ENCODE data around the gene ATP11C.
"Not testable (repeated sequence)": the region's sequence is repeated elsewhere in the genome, so short reads cannot be mapped to it uniquely, and the experiment has no call there.

ATP11C gene

DNA sequence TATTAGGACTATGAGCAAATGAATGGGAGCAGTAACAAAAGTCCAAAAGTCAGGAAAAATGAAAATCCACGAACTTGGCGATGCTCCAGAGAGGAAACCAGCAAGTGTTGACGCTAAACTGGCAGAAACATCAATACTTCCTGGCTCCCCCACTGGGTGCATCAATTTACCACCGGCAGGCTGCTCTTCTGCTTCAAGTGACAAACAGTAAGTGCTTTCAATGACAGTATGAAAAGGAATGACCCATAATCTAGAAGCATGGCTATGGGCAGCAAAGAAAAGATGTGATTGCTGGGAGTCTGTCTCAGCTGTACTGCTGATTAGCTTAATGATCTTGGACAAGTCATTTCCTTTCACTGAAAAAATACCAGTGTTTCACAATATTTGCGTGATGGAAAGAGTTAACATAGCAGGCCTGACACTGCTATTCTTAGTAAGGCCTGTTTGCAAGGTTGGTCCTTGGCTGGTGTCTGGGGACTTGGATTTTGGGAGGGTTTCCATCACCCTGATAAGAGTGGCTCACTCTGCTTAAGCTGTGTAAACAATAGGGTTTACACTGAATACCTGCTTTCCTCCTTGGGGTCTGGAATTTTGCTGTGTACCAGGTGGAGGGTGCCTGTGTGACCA, 8.7 kb downstream of the ATP11C start:
- no peak for FAIRE-seq

DNA sequence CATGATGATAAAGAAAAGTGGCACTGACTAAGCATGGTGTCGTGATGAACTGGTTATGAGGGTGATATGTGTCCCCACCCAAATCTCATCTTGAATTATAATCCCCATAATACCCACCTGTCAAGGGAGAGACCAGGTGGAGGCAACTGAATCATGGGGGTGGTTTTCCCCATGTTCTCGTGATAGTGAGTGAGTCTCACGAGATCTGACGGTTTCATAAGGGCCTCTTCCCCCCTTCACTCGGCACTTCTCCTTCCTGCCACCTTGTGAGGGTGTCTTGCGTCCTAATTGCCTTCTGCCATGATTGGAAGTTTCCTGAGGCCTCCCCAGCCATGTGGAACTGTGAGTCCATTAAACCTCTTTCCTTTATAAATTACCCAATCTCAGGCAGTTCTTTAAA, 11.7 kb downstream of the ATP11C start:
- FAIRE-seq, result not testable (repeated sequence)

DNA sequence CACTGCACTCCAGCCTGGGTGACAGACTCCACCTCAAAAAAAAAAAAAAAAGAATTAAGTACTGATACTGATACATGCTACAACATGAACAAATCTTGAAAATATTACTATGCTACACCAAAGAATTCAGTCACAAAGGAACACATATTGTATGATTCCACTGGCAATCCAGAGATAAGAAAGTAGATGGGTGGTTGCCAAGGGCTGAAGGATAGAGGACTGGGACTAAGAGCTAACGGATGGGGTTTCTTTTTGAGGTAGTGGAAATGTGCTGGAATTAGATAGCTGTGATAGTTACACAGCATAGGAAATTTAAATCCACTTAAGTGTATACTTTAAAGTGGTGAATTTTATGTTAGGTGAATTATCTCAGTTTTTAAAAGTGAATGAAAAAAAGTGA, 12.5 kb downstream of the ATP11C start:
- FAIRE-seq, result no peak

DNA sequence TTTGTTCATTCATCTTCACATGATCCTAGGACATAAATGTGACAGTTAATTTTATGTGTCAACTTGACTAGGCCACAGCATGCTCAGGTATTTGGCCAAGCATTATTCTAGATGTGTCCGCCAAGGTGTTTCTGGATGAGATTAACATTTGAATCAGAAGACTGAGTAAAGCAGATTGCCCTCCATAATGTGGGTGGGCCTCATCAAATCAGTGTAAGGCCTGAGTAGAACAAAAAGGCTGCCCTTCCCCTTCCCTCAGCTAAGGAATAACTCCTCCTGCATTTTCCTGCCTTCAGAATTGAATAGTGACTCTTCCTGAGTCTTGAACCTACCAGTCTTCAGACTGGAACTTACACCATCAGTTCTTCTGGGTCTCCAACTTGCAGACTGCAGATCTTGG, 18.4 kb downstream of the ATP11C start:
- no peak for FAIRE-seq

DNA sequence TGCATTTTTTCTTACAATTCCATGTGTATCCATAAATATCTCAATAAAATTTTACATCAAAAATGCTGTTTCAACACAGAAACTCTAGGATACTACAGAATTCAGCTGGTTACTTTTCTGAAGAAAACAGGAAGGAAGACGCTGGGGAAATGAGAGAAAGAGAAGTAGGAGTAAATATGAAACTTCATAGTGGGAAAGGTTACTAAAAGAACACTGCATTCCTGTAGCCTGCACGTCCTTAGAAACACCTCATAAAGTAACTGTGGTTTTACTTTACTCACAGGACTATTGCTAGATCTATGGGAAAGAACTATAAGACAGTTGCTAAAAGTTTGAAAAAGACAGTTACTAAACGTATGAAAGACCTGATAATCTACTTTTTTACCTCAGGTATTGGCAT, 23.1 kb downstream of the ATP11C start:
- FAIRE-seq, result no peak

DNA sequence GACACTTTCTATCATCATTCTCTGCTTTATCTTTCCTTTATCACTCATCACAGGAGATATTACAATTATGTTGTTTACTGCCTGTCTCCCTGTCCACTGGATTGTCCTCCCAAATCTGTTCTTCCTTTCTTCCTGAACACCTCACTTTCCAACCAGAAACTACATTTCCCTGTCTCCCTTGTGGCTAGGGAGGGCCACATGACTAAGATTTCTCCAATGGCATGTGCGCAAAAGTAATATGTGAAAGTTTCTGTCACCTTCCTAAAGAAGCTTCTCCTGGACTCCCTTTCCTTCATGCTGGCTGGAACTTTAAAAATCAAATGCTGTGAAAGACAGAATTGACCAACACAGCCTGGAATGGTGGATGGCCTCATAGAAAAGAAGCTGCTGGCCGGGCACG, 25.8 kb downstream of the ATP11C start:
- no peak for FAIRE-seq

DNA sequence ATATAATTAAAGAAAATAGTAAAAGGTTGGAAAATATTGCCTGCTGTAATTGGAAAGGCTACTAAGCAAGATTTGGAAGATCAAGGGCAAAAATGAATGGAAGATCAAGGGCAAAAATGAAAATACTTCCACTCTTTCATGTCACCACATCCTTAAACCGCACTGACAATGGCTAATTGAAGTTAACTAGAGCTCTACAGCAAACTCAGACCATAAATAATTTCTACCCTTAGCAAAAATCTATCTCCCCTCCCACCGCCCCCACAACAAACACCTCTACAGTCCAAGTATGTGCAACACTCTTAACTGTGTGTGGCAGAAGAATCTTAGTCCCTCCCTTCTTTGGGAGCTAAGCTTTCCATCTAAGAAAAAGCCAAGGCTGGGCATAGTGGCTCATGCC, 27.1 kb downstream of the ATP11C start:
- FAIRE-seq, result no peak

DNA sequence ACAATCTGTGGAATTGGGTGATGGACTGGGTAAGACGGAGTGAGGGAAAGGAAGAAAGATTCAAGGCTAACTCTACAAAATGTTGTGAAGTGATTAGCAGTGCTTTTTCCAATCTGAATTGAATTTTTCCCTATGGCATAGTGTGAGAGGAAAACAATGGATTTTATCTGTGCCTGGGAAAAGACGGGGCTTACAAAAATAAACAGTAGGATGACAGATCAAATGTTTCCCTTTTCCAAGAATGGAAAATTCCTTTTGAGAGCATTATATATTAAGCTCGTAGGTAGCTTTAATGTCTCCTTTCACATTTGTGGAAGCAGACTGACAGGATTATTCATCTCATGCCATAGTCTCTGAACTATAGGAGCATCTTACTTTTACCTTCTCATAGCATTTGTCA, 27.8 kb downstream of the ATP11C start:
- FAIRE-seq, result no peak

DNA sequence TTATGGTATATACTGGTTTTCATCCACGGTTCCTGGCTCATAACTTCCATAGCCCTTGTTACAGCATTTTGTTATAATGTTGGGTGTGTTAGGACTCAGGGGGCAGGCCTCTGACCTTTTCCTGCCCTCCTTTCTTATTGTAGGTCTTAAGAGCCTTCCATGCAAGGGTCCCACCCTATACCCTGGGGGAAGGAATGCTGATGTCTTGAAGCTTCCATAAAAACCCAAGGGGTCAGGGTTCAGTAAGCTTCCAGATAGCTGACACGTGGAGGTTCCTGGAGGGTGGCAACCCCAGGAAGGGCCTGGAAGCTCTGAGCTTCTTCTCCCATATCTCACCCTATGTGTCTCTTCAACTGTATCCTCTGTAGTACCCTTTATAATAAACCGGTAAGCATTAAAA, 29.6 kb downstream of the ATP11C start:
- no peak for FAIRE-seq

DNA sequence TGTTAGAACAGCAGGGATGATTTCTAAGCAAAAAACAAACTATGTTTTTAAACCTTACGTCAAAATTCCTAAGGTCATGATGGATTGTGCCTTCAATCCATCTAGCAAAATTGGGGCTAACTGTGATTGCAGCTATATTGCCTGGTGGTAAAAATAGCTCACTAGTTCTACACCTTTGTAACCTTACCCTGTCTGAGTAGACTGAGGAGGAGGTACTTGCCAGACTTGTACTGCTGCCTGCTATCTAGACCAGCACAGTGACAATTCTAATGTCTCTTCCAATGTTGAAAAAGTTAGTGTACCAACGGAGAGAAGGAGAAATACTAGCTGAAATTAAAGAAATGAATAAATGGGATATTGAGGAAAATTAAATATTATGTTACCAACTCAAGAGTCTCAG, 30.3 kb downstream of the ATP11C start:
- no peak for FAIRE-seq

DNA sequence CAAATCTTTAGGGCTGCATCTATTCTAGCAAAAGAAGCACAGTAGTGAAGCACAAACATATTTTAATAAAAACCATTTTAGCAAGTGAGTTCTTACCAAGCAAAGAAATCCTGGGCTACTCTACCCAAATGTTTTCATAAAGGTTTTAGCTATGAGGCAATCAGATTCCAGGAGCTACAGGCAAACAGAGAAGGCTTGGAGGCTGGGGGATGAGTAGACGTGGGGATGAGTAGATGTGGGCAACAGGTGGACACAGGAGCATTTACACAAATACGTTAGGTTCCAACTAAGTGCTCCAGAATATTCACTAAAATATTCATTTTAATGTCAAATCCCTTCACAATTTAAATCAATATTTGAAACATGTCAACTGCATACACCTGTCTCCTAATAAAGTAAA, 34.5 kb downstream of the ATP11C start:
- no peak for FAIRE-seq

DNA sequence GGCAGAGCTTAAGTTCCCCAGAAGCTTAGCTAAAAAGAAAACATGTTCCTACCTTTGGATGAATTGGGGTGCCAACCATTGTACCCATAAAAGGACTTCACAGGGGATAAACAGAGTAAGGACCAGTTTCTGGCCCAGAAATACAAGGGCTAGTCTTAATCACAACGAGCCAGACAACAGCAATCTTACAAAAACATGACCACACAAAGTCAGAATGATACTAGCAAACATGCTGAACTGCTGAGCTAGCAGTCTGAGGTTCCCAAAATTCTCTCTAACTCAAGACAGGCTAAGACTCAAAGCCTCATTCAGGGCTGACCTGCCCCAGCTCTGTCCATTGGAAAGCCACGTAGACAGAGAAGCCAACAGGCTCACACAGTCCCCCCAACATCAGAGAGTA, 40.3 kb downstream of the ATP11C start:
- no peak for FAIRE-seq

DNA sequence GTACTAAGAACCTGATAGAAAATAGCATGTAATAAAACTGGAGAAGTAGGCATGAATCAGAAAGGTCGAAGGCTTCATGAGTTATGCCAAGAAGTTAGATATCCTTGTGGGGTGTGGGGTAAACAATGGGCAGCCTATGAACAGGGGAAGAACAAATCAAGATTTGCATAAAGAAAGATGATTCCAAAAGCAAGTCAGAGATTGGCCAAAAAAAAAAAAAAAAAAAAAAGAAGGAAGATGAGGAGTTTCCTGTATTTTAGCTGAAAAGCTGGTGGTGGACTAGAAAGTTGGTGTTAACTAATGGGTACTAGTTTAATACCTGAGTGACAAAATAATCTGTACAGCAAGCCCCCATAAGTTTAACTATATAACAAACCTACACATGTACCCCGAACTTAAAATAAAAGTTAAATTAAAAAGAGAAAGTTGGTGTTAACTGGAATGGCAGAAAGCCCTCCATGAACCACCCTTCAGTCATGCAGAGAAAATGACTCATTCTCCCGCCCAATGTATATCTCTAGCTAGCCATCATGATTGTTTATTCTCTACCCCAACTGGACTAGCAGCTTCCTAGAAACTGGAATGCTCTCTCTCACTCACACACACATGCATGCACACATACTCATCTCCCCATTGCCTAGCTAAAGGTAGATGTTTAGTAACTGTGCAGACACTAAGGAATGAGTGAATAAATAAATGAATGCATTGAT, 41.7 kb downstream of the ATP11C start:
- FAIRE-seq, result no peak

DNA sequence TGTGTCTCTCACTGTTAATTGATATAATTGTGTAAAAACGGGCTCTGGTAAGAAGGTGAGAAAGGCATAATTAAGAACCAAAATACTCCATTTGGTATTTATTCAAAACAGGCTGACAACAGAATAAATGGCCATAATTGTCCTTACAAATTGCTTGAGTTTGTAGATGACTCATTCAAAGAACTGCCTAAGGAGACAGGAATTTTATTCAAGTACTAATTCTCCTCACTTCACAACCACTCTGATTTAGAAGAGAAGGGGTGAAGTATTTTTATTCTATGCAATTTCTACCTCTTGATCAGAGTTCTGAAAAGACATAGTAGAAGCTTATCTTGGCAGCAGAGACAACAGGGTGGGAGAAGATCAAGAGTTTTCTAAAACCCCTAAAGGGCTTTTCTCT, 43.1 kb downstream of the ATP11C start:
- no peak for FAIRE-seq

DNA sequence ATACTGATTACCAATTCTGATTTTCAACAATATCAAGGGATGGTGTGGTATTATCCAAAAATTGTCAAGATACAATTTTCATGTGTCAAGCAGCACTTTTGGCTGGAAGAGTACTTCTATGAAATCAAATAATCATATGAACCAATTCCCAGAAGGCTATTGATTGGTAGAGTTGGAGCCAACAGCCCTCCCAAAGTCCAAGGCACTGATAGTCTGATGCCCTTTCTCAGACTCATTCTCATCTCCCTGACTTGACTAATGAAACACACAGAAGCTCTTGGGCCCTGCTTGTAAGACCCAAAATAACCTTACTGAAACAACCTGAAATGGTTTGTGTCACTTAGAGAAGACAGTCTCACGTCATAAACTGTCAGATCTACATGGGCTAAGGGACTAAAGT, 48.9 kb downstream of the ATP11C start:
- no peak for FAIRE-seq

DNA sequence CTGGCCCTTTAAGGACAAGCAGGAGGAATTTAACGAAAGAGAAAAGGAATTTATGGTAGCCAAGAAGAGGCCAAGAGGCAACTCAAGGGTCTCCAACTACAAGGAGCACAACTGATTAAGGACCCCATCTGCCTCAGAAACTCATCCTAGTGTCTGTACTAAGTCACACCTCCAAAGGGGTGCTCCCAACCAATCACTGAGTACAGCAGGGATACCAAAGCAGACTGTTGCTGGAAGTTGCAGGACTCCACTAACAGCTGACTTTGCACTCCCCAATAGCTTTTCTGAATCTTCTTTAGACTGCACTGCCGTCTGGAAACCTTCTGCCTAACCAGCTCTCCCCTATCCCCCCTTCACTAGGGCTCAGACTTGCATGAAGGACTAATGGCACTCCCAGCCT, 50.6 kb downstream of the ATP11C start:
- FAIRE-seq, result no peak

DNA sequence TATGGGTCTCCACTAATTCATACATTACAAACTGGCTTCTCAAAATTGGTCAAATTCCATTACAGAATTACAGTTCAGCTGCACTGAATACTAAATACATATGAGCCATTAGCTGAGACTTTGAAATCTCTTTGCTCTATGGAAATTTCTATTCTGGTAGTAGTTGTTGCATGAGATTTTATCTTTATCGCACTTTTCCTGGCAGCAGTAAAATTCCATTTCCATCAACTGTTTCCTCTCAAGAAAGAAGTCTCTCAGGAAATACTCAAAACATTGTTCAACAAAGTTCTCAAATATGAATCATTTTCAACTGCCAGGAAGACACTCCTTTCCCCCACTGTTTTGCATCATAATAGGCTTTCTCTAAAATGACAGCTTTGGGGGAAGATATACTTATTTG, 51.3 kb downstream of the ATP11C start:
- no peak for FAIRE-seq

DNA sequence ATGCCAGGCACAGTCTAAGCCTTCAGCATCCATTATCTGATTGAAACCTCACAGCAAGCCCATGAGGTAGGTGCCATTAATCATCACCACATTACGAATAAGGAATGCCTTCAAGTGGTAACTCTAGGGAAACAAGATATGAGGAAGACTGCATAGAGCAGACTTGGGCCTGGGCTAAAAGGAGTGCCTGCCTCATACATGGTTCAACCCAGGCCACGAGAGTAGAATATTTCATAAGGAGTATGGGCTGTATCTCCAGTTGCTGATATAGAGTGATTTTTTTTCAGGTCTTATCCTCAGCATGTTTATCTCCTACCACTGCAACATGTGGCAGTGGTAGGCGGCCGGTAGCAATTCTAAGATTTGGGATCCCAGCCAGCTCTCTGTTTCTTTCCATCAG, 51.7 kb downstream of the ATP11C start:
- FAIRE-seq, result no peak

DNA sequence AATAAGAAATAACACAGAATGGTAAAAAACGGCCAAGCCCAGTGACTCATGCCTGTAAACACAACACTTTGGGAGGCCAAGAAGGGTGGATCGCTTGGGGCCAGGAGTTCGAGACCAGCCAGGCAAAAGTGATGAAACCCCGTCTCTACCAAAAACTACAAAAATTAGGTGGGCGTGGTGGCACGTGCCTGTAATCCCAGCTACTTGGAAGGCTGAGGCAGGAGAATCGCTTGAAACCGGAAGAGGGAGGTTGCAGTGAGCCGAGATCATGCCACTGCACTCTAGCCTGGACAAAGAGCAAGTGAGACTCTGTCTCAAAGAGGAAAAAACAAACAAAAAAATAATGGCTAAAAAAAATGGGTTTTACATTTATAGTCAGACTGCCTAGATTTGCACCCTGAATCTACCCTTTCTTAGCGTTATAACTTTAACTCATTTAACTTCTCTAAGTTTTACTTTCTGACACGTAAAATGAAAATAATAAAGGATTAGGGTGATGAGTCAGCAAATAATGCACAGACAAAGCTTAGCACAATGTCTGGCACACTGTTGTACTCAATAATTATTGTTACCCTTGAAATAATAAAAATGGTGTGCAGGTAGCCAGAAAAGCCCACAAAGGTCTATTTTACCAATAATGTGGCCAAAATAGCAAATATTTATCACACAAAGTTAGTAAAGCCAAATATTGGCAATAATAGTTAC, 55.0 kb downstream of the ATP11C start:
- no peak for FAIRE-seq

DNA sequence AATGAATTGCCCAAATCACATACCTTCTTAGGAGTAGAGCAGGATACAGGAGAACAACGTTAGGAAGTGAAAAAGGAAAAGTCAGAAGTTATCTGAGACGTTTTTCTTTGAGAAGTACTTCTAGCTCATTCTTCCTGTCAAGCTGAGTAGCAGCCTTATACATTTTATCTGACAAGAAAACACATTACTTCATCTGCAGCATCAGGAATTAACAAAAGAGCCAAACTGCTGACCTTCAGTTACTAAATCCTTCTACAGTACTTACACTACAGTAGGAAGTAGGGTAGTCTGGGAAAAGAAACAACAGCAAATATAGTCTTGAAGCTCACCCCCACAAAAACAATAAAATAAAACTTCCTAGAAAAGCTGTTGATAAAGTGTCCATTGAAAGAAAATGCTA, 57.0 kb downstream of the ATP11C start:
- no peak for FAIRE-seq

DNA sequence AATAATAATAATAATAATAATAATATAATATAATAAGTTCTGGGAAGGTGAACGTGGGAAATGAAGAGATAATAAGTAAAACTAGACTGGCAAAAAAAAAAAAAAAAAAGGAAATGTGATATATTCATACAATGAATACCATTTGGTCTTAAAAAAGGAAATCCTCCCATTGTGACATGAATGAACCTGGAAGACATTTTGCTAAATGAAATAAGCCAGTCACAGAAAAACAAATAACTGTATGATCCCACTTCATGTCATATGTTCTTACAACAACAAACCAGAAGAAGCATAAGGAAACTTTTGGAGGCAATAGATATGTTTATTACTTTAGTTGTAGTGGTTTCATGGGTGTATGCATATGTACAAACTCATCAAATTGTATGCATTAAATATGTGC, 63.1 kb downstream of the ATP11C start:
- FAIRE-seq, result no peak

DNA sequence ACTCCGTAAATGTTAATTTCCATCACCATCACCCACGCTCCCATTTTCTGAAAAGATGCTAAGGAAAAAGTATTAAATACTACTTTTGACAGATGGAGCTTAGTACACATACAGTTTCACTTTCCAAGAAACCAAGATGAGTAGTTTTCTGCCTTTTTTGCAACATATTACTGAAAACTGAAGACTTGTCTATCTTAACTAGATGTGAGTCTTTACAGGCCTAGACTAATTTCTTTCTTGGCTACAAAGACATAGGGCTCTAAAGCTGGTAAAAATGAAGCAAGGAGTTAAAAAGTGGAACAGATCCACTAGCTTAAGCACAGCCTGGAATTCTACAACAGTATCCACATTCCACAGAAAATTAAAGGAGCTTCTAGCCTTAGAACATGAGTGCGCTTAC, 68.2 kb downstream of the ATP11C start:
- no peak for FAIRE-seq

DNA sequence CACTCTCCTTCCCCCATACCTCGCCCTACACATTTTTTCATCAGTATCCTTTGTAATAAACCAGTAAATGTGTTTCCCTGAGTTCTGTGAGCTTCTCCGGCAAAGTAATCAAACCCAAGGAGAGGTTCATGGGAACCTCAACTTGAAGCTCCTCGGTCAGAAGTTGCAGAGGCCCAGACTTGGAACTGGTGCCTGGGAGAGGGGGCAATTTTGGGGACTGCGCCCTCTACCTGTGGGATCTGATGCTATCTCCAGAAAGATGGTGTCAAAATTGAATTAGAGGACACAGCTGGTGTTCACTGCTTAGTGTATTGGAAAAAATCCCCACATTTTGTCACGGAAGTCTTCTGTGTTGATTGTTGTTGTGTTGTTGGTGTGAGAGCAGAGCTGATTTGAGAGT, 70.6 kb downstream of the ATP11C start:
- FAIRE-seq, result no peak

DNA sequence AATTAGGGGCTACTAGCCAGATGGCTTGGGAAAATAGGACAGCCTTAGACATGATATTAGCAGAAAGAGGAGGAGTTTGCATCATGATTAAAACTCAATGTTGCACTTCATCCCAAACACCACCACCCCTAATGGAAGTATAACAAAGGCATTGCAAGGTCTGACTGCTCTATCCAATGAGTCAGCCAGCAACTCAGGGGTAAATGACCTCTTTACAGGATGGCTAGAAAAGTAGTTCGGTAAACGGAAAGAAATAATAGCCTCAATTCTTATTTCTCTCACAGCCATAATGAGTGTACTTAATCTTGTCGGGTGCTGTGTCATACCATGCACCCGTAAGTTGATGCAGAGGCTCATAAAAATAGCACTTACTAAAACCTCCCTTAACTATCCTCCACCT, 76.0 kb downstream of the ATP11C start:
- FAIRE-seq, result not testable (repeated sequence)

All from endometrium (tissue), 2 donors.